HG03045 (cell line): ENCODE results near the gene TMEM147.
A peak's percentile ranks its signal among the peaks of the same experiment; 100 is the strongest.

Experiments
- ATAC-seq: cut with Tn5 transposase; IDR thresholded peaks from one replicate; pipeline ENCODE4 v1.9.1; 2021; ENCODE audit warnings: mild to moderate bottlenecking, moderate library complexity; ENCODE audit not compliant: unreplicated experiment

TMEM147 gene

GRCh38 chr19:35545855-35546381 lies 492 bp downstream of the TMEM147 start:
- peak; percentile 41 for ATAC-seq

- ATAC-seq, result no peak
These were observed 1.1 kb downstream of the TMEM147 start for GRCh38 chr19:35546532-35546931.

- ATAC-seq, result no peak
These were observed 3.9 kb downstream of the TMEM147 start for GRCh38 chr19:35549174-35549788.

- ATAC-seq, result no peak
These were observed 4.6 kb downstream of the TMEM147 start for GRCh38 chr19:35549879-35550523.

- no peak for ATAC-seq
These were observed 5.8 kb downstream of the TMEM147 start for GRCh38 chr19:35551091-35551810.

GRCh38 chr19:35552534-35553384 lies 7.3 kb downstream of the TMEM147 start:
- ATAC-seq, result no peak

GRCh38 chr19:35553385-35554000 lies 8.1 kb downstream of the TMEM147 start:
- ATAC-seq, result no peak

GRCh38 chr19:35554076-35554475 lies 8.7 kb downstream of the TMEM147 start:
- no peak for ATAC-seq

- ATAC-seq, result no peak
These were observed 10.0 kb downstream of the TMEM147 start for GRCh38 chr19:35555301-35556005.

GRCh38 chr19:35556025-35556590 lies 10.7 kb downstream of the TMEM147 start:
- no peak for ATAC-seq

- no peak for ATAC-seq
These were observed 11.6 kb downstream of the TMEM147 start for GRCh38 chr19:35556846-35557538.

GRCh38 chr19:35557539-35558399 lies 12.3 kb downstream of the TMEM147 start:
- ATAC-seq, result no peak

- ATAC-seq, result no peak
These were observed 13.2 kb downstream of the TMEM147 start for GRCh38 chr19:35558400-35559280.

- no peak for ATAC-seq
These were observed 13.8 kb downstream of the TMEM147 start for GRCh38 chr19:35559281-35559659.

GRCh38 chr19:35559781-35560180 lies 14.4 kb downstream of the TMEM147 start:
- ATAC-seq, result no peak

- no peak for ATAC-seq
These were observed 14.8 kb downstream of the TMEM147 start for GRCh38 chr19:35560271-35560670.

GRCh38 chr19:35560677-35561076 lies 15.3 kb downstream of the TMEM147 start:
- ATAC-seq, result no peak
